ENCODE results near the gene FHIP2A. TPM values are rescaled to one million over a fixed set of nuclear protein-coding genes. Genes with fewer than 3 reads are reported as not detected.

The FHIP2A gene
- total RNA-seq, 2 experiments from 2014 or later = 52.8 to 53.7 TPM

DNA sequence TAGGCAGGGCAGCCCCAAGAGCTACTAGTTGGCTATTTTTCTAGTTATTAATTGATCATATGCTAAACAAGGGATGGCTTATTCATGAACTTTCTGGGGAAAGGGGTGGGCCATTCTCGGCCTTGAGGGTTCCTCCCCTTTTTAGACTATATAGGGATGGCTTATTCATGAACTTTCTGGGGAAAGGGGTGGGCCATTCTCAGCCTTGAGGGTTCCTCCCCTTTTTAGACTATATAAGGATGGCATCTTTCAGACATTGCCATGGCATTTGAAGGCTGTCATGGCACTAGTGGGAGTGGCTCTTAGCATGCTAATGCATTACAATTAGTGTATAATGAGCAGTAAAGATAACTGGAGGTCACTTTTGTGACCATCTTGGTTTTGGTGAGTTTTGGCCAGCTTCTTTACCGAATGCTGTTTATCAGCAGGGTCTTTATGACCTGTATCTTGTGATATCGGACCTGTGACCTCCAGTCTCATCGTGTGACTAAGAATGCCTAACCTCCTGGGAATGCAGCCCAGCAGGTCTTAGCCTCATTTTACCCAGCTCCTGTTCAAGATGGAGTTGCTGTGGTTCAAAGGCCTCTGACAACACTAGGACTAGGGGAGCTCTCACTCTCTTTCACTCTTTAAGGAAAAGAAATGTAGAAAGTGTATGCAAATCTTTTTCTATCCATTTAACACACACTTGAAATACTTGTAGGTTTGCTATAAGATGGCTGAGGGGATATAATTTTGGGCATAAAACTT lies 7.8 kb downstream of the FHIP2A start:
- POLR2A ChIA-PET = interaction anchor here (0.7 to 1.4 kb wide), 2 partner anchors 8 to 402 kb away, joined by 3 read pairs; partner anchors contain the start of gene FHIP2A
- no peaks in the 10 kb centered on the region for H3K9me3 ChIP-seq (ENCODE audit: control insufficient read depth in 1 of 2, insufficient read depth in 1 of 2, low read length in 2 of 2)
- Mint-ChIP-seq H3K4me3 (no peak overlapping the region), H3K36me3 (ENCODE audit: low read depth) (peaks cover 28% of the 10 kb centered on the region), H3K4me1 (ENCODE audit: low read depth) (peaks cover 60% of the 10 kb centered on the region), H3K27ac (no peak overlapping the region), H3K9me3 (no peaks in the 10 kb centered on the region), H3K27me3 (no peaks in the 10 kb centered on the region)
- intact Hi-C loops (cut with DNase I, micrococcal nuclease) = loop anchor here in 1 of 2 experiments (10.0 kb wide), 1 partner anchor 285 kb away; no protein-coding TSS in a partner anchor
- no peak for ATAC-seq (ENCODE audit: poor library complexity)
- H3K27ac ChIP-seq (ENCODE audit: low read depth in 1 of 2, low read length in 2 of 2) = no peak overlapping the region
- H3K27me3 ChIP-seq (ENCODE audit: control insufficient read depth in 1 of 2, insufficient read depth in 2 of 2, low read length in 2 of 2) = no peaks in the 10 kb centered on the region
- CTCF ChIA-PET = interaction anchor here (0.7 to 4.7 kb wide), 2 partner anchors 8 to 34 kb away, joined by 4 to 39 read pairs; partner anchors contain the start of gene FHIP2A
- no peak overlapping the region for H3K4me3 ChIP-seq (ENCODE audit: low read length)
- DNase-seq = no peak
- peaks cover 26% of the 10 kb centered on the region for H3K36me3 ChIP-seq (ENCODE audit: insufficient read depth, low read length)
- H3K4me1 ChIP-seq (ENCODE audit: insufficient read depth, low read length) = peaks cover 20% of the 10 kb centered on the region
- TF ChIP-seq, protein P1, sequence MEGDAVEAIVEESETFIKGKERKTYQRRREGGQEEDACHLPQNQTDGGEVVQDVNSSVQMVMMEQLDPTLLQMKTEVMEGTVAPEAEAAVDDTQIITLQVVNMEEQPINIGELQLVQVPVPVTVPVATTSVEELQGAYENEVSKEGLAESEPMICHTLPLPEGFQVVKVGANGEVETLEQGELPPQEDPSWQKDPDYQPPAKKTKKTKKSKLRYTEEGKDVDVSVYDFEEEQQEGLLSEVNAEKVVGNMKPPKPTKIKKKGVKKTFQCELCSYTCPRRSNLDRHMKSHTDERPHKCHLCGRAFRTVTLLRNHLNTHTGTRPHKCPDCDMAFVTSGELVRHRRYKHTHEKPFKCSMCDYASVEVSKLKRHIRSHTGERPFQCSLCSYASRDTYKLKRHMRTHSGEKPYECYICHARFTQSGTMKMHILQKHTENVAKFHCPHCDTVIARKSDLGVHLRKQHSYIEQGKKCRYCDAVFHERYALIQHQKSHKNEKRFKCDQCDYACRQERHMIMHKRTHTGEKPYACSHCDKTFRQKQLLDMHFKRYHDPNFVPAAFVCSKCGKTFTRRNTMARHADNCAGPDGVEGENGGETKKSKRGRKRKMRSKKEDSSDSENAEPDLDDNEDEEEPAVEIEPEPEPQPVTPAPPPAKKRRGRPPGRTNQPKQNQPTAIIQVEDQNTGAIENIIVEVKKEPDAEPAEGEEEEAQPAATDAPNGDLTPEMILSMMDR (IDR thresholded peaks at IDR 0.05) = no peak

DNA sequence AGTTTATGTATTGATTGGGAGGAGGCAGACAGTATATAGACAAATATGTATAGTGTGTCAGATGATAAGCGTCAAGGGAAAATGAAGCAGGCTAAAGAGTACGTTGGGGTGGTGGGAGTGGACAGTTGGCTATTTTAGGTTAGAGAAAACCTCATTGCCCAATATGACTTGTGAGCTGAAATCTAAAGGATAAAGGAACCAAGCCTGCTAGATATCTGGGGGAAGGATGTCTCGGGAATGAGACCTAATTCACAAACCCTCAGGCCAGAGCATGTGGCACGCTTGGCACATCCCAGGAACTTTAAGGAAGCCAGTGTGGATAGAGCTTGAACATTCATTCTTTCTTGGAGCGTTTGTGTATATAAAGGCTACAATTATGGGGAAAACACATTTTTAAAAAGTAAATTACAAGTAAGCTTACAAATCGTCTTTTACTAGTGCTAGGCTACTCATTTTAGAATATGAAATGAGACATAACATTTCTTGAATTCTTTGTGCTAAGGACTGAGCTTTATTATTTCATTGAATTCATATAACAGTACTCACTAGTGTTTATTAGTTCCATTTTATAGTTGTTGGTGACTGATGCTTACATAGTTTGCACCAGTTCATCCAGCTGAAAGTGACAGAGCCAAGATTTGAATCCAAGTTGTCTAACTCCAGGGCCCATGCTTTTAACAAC lies 9.7 kb downstream of the FHIP2A start:
- TF ChIP-seq, protein P1 (IDR thresholded peaks at IDR 0.05) = no peak

DNA sequence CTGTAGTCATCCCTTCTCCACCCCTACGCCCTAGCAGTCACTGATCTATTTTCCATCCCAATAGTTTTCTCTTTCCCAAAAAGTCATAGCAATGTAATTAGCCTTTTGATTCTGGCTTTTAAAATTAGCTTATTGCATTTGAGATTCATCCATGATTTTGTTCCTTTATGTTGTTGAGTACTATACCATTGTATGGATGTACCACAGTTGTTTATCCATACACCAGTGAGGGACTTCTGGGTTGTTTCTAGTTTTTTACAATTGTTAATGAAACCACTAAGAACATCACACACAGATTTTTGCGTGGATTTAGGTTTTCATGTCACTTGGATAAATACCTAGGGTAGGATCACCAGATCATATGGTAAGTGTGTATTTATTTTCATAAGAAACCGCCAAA lies 16.1 kb downstream of the FHIP2A start:
- Mint-ChIP-seq H3K36me3 (ENCODE audit: low read depth) (peaks cover 82% of the 10 kb centered on the region), H3K27ac (no peak overlapping the region), H3K9me3 (no peaks in the 10 kb centered on the region), H3K4me1 (ENCODE audit: low read depth) (no peaks in the 10 kb centered on the region), H3K27me3 (no peaks in the 10 kb centered on the region), H3K4me3 (no peak overlapping the region)
- H3K36me3 ChIP-seq (ENCODE audit: insufficient read depth, low read length) = peaks cover 62% of the 10 kb centered on the region
- H3K27ac ChIP-seq (ENCODE audit: low read depth in 1 of 2, low read length in 2 of 2) = no peak overlapping the region
- no peaks in the 10 kb centered on the region for H3K4me1 ChIP-seq (ENCODE audit: insufficient read depth, low read length)
- H3K9me3 ChIP-seq (ENCODE audit: control insufficient read depth in 1 of 2, insufficient read depth in 1 of 2, low read length in 2 of 2) = no peaks in the 10 kb centered on the region
- intact Hi-C loops (cut with DNase I, micrococcal nuclease) = no loop called here
- H3K4me3 ChIP-seq (ENCODE audit: low read length) = no peak overlapping the region
- no peaks in the 10 kb centered on the region for H3K27me3 ChIP-seq (ENCODE audit: control insufficient read depth in 1 of 2, insufficient read depth in 2 of 2, low read length in 2 of 2)
- TF ChIP-seq, protein P1 (IDR thresholded peaks at IDR 0.05) = no peak
- ATAC-seq (ENCODE audit: poor library complexity) (no peak), DNase-seq (no peak)
- CTCF ChIA-PET = interaction anchor here (1.0 to 1.9 kb wide), 2 partner anchors 16 kb away, joined by 4 to 5 read pairs; partner anchors contain the start of gene FHIP2A
- POLR2A ChIA-PET = no interaction called here

More for the DNA sequence above, 9.7 kb downstream of the FHIP2A start:
- Histone ChIP-seq H3K9me3 (ENCODE audit: control insufficient read depth in 1 of 2, insufficient read depth in 1 of 2, low read length in 2 of 2) (no peaks in the 10 kb centered on the region), H3K4me3 (ENCODE audit: low read length) (no peak overlapping the region), H3K4me1 (ENCODE audit: insufficient read depth, low read length) (peaks cover 11% of the 10 kb centered on the region), H3K27ac (ENCODE audit: low read depth in 1 of 2, low read length in 2 of 2) (no peak overlapping the region), H3K36me3 (ENCODE audit: insufficient read depth, low read length) (peaks cover 38% of the 10 kb centered on the region), H3K27me3 (ENCODE audit: control insufficient read depth in 1 of 2, insufficient read depth in 2 of 2, low read length in 2 of 2) (no peaks in the 10 kb centered on the region)
- Mint-ChIP-seq H3K36me3 (ENCODE audit: low read depth) (peaks cover 42% of the 10 kb centered on the region), H3K27ac (no peak overlapping the region), H3K27me3 (no peaks in the 10 kb centered on the region), H3K9me3 (no peaks in the 10 kb centered on the region), H3K4me3 (no peak overlapping the region), H3K4me1 (ENCODE audit: low read depth) (peaks cover 44% of the 10 kb centered on the region)
- intact Hi-C loops (cut with DNase I, micrococcal nuclease) = no loop called here
- ATAC-seq (ENCODE audit: poor library complexity) (no peak), DNase-seq (no peak)
- ChIA-PET CTCF (interaction anchor here (1.2 to 4.7 kb wide), 2 partner anchors 8 to 10 kb away, joined by 3 to 39 read pairs; partner anchors contain the start of gene FHIP2A), POLR2A (interaction anchor here (2.3 kb wide), 1 partner anchor 10 kb away, joined by 11 read pairs; the partner anchor contains the start of gene FHIP2A)
